ENCODE results near the gene ARPC1B. TPM values are rescaled to one million over a fixed set of nuclear protein-coding genes. Genes with fewer than 3 reads are reported as not detected.

Gene ARPC1B
- total and polyA plus RNA-seq, 2 donors (not counting 1 experiment from before 2014, with no cell fraction given), result 142 to 563 TPM

DNA sequence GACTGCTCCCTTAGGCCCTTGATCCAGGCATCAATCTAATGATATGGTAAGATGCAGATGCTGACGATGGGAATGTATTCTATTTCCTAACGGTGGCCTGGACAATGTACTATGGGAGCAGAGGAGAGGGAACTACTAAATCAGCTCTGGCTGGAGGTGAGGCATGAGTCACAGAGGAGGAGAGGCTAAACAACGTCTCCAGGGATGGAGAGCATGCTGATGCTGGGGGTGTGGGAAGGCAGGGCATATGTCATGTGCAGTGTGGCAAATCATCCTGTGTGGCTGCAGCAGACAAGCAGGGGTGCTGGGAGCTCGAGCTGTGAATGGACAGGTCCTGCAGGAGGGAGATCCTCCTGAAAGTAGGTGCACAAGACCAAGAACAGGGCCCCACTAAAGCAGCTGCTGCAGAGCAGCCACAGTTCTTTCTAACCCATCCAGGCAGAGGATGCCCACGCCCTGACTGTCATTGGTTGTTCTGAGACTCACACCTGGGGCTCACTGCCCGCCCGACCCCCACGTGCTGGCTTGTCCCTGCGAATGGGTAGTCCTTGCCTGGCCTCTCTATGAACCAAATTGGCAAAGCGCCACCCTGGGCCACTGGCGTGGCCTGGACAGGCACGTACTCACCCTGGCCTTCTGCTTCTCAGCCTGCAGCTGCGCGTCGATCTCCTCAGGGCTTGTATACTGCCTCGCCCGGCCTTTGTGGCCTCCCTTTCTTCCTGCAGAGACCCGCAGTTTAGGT, 29.9 kb downstream of the ARPC1B start:
- CTCF ChIA-PET, result interaction anchor here (1.1 kb wide), 1 partner anchor 17 kb away, joined by 3 read pairs; no protein-coding TSS in a partner anchor

DNA sequence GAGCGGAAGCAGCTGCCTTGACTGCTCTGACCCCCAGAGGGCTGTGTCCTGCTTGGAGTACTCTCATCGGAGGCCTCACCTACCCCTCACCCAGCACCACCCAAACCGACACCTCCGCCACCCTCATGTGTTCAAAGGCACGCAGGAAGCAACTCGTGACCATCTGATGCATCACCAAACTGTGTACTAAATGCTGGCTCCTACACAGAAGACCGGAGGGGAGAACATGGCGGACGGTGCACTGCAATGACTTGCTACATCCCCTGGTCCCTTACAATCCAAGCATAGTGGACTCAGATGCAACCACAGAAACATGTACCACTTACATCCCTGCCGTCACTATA, 30.4 kb downstream of the ARPC1B start:
- intact Hi-C loops (cut with micrococcal nuclease), result no loop called here
- H3K36me3 ChIP-seq (replicated peaks in 1 of 2; ENCODE audit: control extremely low read depth in 1 of 2, control insufficient read depth in 1 of 2, extremely low read depth in 1 of 2, insufficient read depth in 2 of 2, low read length in 1 of 2), result peaks cover 8 to 39% of the 10 kb centered on the region in 2 experiments
- DNase-seq (no peak), ATAC-seq (ENCODE audit: low read depth) (no peak)
- Mint-ChIP-seq H3K4me1 (peaks cover 42% of the 10 kb centered on the region), H3K27me3 (no peaks in the 10 kb centered on the region), H3K9me3 (ENCODE audit: insufficient read depth) (no peaks in the 10 kb centered on the region), H3K4me3 (no peak overlapping the region), H3K27ac (no peak overlapping the region)
- no peak overlapping the region for H3K27ac ChIP-seq (ENCODE audit: low read length in 2 of 2)
- no peaks in the 10 kb centered on the region for H3K27me3 ChIP-seq (replicated peaks in 1 of 4; ENCODE audit: control extremely low read depth in 1 of 4, control insufficient read depth in 3 of 4, insufficient read depth in 4 of 4, low read length in 3 of 4)
- no peak overlapping the region for H3K9ac ChIP-seq (ENCODE audit: low read length)
- TF ChIP-seq EZH2 (IDR thresholded peaks at IDR 0.05; ENCODE audit: borderline replicate concordance, insufficient read depth, low read depth, low read length, poor library complexity, severe bottlenecking), result no peak
- TF ChIP-seq, protein P1, sequence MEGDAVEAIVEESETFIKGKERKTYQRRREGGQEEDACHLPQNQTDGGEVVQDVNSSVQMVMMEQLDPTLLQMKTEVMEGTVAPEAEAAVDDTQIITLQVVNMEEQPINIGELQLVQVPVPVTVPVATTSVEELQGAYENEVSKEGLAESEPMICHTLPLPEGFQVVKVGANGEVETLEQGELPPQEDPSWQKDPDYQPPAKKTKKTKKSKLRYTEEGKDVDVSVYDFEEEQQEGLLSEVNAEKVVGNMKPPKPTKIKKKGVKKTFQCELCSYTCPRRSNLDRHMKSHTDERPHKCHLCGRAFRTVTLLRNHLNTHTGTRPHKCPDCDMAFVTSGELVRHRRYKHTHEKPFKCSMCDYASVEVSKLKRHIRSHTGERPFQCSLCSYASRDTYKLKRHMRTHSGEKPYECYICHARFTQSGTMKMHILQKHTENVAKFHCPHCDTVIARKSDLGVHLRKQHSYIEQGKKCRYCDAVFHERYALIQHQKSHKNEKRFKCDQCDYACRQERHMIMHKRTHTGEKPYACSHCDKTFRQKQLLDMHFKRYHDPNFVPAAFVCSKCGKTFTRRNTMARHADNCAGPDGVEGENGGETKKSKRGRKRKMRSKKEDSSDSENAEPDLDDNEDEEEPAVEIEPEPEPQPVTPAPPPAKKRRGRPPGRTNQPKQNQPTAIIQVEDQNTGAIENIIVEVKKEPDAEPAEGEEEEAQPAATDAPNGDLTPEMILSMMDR (IDR thresholded peaks at IDR 0.05), result no peak
- peaks cover 23 to 27% of the 10 kb centered on the region in 2 donors for H3K4me1 ChIP-seq (ENCODE audit: control insufficient read depth in 2 of 2, insufficient read depth in 2 of 2, low read length in 2 of 2)
- POLR2A ChIA-PET, result no interaction called here
- no peak overlapping the region for H3K4me3 ChIP-seq (ENCODE audit: control extremely low read depth in 1 of 5, extremely low read depth in 1 of 5, insufficient read depth in 1 of 5, low read depth in 2 of 5, low read length in 4 of 5)
- peaks cover 66% of the 10 kb centered on the region for H4K20me1 ChIP-seq (ENCODE audit: control insufficient read depth, insufficient read depth, low read length, poor library complexity, severe bottlenecking)
- CTCF ChIA-PET, result interaction anchor here (3.0 kb wide), 1 partner anchor 39 kb away, joined by 19 read pairs; no protein-coding TSS in a partner anchor
- peaks cover 64% of the 10 kb centered on the region for H3K79me2 ChIP-seq (ENCODE audit: control insufficient read depth, insufficient read depth, low read length)
- H3K4me2 ChIP-seq (replicated peaks; ENCODE audit: low read depth, low read length, poor library complexity, severe bottlenecking), result no peak overlapping the region
- no peak overlapping the region for H2AFZ ChIP-seq (ENCODE audit: insufficient read depth, low read depth, low read length, poor library complexity, severe bottlenecking)
- no peaks in the 10 kb centered on the region for H3K9me3 ChIP-seq (ENCODE audit: control extremely low read depth in 1 of 3, control insufficient read depth in 2 of 3, insufficient read depth in 1 of 3, low read length in 2 of 3)
- WGBS (ENCODE audit: insufficient coverage), result 98% methylated on average over 10 of the region's 10 CpGs

More for the DNA sequence above, 29.9 kb downstream of the ARPC1B start:
- peak overlapping the region; percentile 37 for H3K27ac Mint-ChIP-seq
- DNase-seq, result no peak
- no peak for ATAC-seq (ENCODE audit: low read depth)
- Histone ChIP-seq H3K79me2 (ENCODE audit: control insufficient read depth, insufficient read depth, low read length) (peaks cover 58% of the 10 kb centered on the region), H3K9ac (ENCODE audit: low read length) (no peak overlapping the region), H3K4me3 (ENCODE audit: control extremely low read depth in 1 of 5, extremely low read depth in 1 of 5, insufficient read depth in 1 of 5, low read depth in 2 of 5, low read length in 4 of 5) (no peak overlapping the region), H3K27me3 (replicated peaks in 1 of 4; ENCODE audit: control extremely low read depth in 1 of 4, control insufficient read depth in 3 of 4, insufficient read depth in 4 of 4, low read length in 3 of 4) (no peaks in the 10 kb centered on the region), H3K9me3 (ENCODE audit: control extremely low read depth in 1 of 3, control insufficient read depth in 2 of 3, insufficient read depth in 1 of 3, low read length in 2 of 3) (no peaks in the 10 kb centered on the region), H3K36me3 (replicated peaks in 1 of 2; ENCODE audit: control extremely low read depth in 1 of 2, control insufficient read depth in 1 of 2, extremely low read depth in 1 of 2, insufficient read depth in 2 of 2, low read length in 1 of 2) (peaks cover 7 to 44% of the 10 kb centered on the region in 2 experiments), H4K20me1 (ENCODE audit: control insufficient read depth, insufficient read depth, low read length, poor library complexity, severe bottlenecking) (peaks cover 67% of the 10 kb centered on the region), H3K27ac (ENCODE audit: low read length in 2 of 2) (no peak overlapping the region), H3K4me1 (ENCODE audit: control insufficient read depth in 2 of 2, insufficient read depth in 2 of 2, low read length in 2 of 2) (peaks cover 17 to 22% of the 10 kb centered on the region in 2 donors), H3K4me2 (replicated peaks; ENCODE audit: low read depth, low read length, poor library complexity, severe bottlenecking) (no peak overlapping the region), H2AFZ (ENCODE audit: insufficient read depth, low read depth, low read length, poor library complexity, severe bottlenecking) (no peak overlapping the region)
- H3K4me3 Mint-ChIP-seq, result no peak overlapping the region
- WGBS (ENCODE audit: insufficient coverage), result 97% methylated on average over 18 of the region's 18 CpGs
- H3K9me3 Mint-ChIP-seq (ENCODE audit: insufficient read depth), result no peaks in the 10 kb centered on the region
- POLR2A ChIA-PET, result no interaction called here
- TF ChIP-seq, protein P1 (IDR thresholded peaks at IDR 0.05), result no peak
- TF ChIP-seq EZH2 (IDR thresholded peaks at IDR 0.05; ENCODE audit: borderline replicate concordance, insufficient read depth, low read depth, low read length, poor library complexity, severe bottlenecking), result no peak
- H3K4me1 Mint-ChIP-seq, result peaks cover 38% of the 10 kb centered on the region
- intact Hi-C loops (cut with micrococcal nuclease), result no loop called here
- no peaks in the 10 kb centered on the region for H3K27me3 Mint-ChIP-seq

Measured in B cell (primary cell).